Adipocyte (in vitro differentiated cells): ENCODE measurements around the gene HS6ST1.

Experiments
- DNase-seq: peaks from one replicate; pipeline ENCODE4 v3.0.0-alpha.2; 2015; ENCODE audit warnings: low read depth
- H3K27me3 ChIP-seq: replicated peaks from 2 replicates; pipeline ENCODE4 v1.7.0; 2013; ENCODE audit warnings: mild to moderate bottlenecking, low read length, moderate library complexity; ENCODE audit not compliant: control insufficient read depth, insufficient read depth
- H3K36me3 ChIP-seq: 2 replicates; pipeline ENCODE4 v1.7.0; 2013; ENCODE audit warnings: low read length, mild to moderate bottlenecking, moderate library complexity; ENCODE audit not compliant: control insufficient read depth, insufficient read depth, severe bottlenecking
- H3K4me1 ChIP-seq: 2 replicates; pipeline ENCODE4 v1.7.0; 2013; ENCODE audit warnings: mild to moderate bottlenecking, low read length, moderate library complexity; ENCODE audit not compliant: control insufficient read depth, insufficient read depth
- H3K4me3 ChIP-seq: 2 replicates; pipeline ENCODE4 v1.7.0; 2013; ENCODE audit warnings: mild to moderate bottlenecking, low read length, moderate library complexity
- H3K9ac ChIP-seq: 2 replicates; pipeline ENCODE4 v1.7.0; 2013; ENCODE audit warnings: mild to moderate bottlenecking, low read length, moderate library complexity
- H3K9me3 ChIP-seq: 2 replicates; pipeline ENCODE4 v1.7.0; 2013; ENCODE audit warnings: mild to moderate bottlenecking, low read length, moderate library complexity; ENCODE audit not compliant: control insufficient read depth

Gene HS6ST1

DNA sequence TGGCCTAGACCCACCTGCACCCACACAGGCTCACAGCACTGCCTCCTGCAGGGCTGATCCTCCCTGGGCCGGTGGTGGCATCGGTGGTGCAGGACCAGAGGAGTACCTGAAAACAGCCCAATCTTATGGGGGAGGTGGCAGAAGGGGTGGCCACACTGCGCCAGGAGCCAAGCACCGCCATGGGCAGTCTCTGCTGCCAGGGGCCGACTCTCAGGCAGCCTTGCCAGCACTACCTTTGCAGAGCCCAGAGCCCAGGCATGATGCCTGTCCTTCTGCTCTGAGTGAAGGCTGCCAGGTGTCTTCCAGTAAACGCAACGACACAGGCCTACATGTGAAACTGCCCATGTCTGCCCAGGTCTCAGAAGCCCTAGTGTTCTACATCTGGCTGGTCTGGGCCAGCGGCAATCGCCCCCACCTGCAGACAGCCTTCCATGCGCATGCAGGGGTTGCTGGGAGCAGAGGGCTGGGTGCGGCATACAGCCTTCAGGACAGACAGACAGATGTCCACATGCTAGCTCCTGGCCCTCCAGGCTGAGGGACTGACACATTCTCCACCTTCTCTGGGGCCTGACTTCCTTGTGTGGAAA, 6.8 kb downstream of the HS6ST1 start:
- no peak overlapping the region for H3K4me3 ChIP-seq
- H3K9ac ChIP-seq: no peak overlapping the region
- DNase-seq: no peak
- peaks cover 42% of the 10 kb centered on the region for H3K4me1 ChIP-seq
- peaks cover 11% of the 10 kb centered on the region for H3K36me3 ChIP-seq
- no peaks in the 10 kb centered on the region for H3K27me3 ChIP-seq
- H3K9me3 ChIP-seq: no peaks in the 10 kb centered on the region

DNA sequence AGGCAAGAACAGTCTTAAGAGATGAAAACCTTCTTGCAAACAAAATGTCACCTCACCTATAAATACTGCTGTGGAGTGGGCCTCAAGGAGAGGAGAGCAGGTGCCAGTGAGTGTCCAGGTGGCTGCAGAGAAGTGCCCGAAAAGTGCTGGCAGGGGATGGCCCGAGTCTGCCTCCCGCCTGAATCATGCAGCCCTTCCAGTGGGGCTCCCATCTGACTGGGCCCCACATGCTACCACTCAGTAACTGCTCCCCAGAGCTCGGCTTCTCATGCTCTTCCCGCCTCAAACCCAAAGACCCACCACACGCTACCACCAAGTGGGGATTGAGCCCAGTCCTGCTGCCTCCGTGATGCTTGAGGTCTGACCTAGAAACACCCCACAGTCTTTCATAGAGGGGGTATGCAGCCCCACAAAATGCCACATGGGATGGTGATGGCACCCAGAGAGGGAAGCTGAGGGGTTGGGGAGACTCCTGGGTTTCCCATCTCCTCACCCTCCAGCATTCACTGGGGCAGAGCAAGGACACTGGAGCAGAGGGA, 7.4 kb downstream of the HS6ST1 start:
- Histone ChIP-seq H3K9ac (no peak overlapping the region), H3K4me3 (no peak overlapping the region), H3K9me3 (no peaks in the 10 kb centered on the region), H3K4me1 (peaks cover 42% of the 10 kb centered on the region), H3K36me3 (peaks cover 11% of the 10 kb centered on the region), H3K27me3 (no peaks in the 10 kb centered on the region)
- no peak for DNase-seq

DNA sequence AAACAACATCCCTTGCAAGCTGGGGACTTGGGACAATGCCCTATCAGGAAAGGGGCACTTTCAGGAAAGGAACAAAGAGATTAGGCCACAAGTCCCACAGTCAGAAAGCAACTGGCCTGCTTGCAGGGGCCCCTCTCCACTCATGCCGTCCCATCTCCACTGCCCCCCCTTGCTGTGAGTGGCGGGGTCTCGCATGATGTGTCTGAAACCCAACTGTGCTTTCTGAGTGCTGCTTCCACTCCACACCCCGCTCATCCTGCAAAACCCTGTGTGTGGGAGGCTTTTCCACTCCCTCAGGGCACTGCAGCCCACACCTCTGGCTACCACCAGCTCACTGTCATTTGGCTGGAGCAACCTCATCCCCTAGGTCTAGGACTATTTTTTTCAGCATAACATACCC, 7.9 kb downstream of the HS6ST1 start:
- Histone ChIP-seq H3K9me3 (no peaks in the 10 kb centered on the region), H3K9ac (no peak overlapping the region), H3K4me3 (no peak overlapping the region), H3K36me3 (peaks cover 11% of the 10 kb centered on the region), H3K4me1 (peaks cover 42% of the 10 kb centered on the region), H3K27me3 (no peaks in the 10 kb centered on the region)
- DNase-seq: no peak

DNA sequence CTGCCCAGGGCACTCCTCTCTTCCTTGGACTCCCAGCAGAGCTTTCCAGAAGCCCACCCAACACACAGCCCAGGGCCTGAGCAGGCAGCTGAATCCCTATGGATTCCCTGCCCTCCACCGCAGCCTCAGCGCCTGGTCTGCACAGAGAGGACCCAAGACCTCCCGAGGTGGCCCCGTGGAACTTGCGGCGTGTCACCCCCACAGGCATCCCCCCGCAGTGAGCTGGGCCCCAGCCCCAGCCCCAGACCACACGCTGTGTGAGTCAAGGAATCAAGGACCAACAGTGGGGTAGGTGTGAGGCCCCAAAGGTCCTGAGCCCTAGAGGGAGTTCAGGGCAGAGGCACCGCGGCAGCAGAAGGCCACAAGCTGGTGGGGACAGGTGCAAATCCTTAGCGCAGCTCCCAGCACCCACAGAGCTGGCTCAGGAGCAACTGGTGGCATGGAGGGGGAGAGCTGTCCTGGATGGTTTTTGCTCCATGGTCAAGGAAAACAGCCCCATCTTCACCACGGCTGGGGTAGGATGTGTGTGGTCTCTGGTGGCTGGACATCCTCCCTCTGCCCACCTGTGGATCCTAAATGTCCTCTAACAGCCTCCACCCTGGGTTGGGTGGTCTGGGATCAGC, 8.5 kb downstream of the HS6ST1 start:
- no peak for DNase-seq
- Histone ChIP-seq H3K4me3 (no peak overlapping the region), H3K9ac (no peak overlapping the region), H3K9me3 (no peaks in the 10 kb centered on the region), H3K27me3 (no peaks in the 10 kb centered on the region), H3K36me3 (peaks cover 11% of the 10 kb centered on the region), H3K4me1 (peaks cover 42% of the 10 kb centered on the region)

DNA sequence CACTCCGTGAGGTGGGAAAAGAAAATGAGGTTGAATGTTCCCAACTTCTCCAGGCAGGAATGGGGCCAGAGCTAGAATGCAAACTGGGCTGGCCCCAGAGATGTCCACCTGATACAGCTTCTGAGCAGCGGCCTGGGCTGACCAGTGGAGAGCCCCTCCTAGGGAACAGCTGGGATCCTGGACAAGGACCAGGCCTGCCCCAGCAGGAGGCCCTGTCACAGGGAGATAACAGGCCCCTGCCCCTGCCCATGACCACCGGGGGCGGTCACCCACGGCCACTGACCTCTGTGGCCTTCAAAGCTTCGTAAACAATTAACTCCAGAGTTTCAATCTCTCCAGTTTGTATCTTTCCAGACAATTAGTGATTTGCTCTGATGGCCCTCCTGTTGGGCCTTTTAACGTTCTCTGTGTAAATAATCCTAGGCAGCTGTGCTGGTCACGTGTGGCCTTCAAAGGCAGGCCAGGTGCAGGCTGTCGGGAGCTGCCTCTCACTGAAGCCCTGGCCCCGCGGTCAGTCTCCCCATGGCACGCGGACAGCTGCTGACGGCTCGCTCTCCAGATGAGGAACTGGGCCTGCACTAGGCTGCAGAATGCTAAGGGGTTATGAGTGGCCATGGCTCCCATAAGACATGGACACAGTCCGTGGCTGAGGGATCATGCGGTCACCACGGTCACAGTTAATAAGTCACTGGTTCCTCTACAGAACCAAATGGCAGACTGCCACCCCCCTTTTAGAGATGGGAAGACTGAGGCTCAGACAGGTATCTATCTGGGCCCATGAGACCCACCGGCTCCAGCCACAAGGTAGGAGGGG, 9.2 kb downstream of the HS6ST1 start:
- Histone ChIP-seq H3K4me1 (peaks cover 41% of the 10 kb centered on the region), H3K4me3 (no peak overlapping the region), H3K9ac (no peak overlapping the region), H3K9me3 (no peaks in the 10 kb centered on the region), H3K27me3 (no peaks in the 10 kb centered on the region), H3K36me3 (peaks cover 7% of the 10 kb centered on the region)
- no peak for DNase-seq

DNA sequence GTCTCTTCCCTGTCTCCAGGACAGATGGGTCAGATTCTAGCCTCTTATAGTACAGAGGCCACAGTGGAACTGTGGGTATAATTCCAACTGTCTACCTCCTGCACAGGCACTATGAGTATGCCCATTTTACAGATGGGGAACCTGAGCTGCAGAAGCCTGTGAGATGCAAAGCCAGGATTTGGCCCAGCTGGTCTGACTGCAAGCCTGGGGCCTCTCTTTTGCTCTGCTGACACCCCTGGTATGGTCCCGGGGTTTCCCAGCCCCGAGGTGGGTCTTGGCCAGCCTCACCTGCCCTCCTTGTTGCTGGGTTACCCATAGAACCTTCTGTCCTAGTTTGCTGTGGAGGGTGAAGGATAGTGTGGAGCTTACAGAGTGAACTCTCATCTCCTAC, 9.8 kb downstream of the HS6ST1 start:
- H3K4me3 ChIP-seq: no peak overlapping the region
- no peak overlapping the region for H3K9ac ChIP-seq
- DNase-seq: no peak
- peaks cover 41% of the 10 kb centered on the region for H3K4me1 ChIP-seq
- no peaks in the 10 kb centered on the region for H3K9me3 ChIP-seq
- no peaks in the 10 kb centered on the region for H3K27me3 ChIP-seq
- peaks cover under 1% of the 10 kb centered on the region for H3K36me3 ChIP-seq

DNA sequence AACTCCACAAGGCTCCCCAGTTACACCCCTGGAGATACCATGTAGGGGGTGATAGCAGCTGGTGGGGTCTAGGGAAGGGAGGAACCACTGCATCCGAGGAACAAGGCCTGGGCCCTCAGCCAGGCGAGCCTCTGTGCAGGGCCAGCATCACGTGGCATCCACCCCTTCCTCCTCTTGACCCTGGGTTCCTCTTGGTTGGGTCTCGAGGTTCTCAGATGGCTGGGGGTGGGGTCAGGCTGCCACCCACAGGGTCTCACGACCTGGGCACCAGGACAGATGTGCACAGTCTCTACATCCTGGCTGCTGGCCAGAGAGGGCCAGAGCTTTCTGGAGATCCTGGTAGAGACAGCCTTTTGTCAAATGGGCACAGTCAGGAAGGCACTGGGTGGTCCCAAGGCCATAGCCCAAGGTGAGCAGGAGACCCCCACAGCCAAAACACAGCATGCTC, 10.4 kb downstream of the HS6ST1 start:
- Histone ChIP-seq H3K9ac (no peak overlapping the region), H3K4me1 (peaks cover 41% of the 10 kb centered on the region), H3K36me3 (no peaks in the 10 kb centered on the region), H3K9me3 (no peaks in the 10 kb centered on the region), H3K27me3 (no peaks in the 10 kb centered on the region), H3K4me3 (no peak overlapping the region)
- DNase-seq: no peak

DNA sequence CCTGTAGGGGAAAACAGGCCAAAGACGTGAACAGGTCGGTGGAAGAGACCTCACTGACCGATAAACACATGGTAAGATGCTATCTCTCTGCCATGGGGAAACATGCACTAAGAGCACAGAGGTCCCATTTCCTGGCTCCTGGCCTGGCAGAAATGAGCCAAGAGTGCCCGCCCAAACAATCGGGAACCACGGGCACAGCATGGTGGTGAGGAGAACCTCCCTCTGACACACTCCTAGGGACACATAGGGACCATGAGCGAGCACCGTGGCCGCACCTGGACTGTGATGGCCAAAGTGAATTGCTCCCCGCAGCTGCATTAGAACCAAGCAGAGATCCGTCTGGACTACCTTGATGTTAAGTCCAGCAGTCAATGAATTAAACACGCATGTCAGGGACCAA, 11.1 kb downstream of the HS6ST1 start:
- peaks cover 46% of the 10 kb centered on the region for H3K4me1 ChIP-seq
- no peak for DNase-seq
- no peak overlapping the region for H3K9ac ChIP-seq
- H3K27me3 ChIP-seq: no peaks in the 10 kb centered on the region
- no peaks in the 10 kb centered on the region for H3K36me3 ChIP-seq
- H3K9me3 ChIP-seq: no peaks in the 10 kb centered on the region
- H3K4me3 ChIP-seq: no peak overlapping the region

DNA sequence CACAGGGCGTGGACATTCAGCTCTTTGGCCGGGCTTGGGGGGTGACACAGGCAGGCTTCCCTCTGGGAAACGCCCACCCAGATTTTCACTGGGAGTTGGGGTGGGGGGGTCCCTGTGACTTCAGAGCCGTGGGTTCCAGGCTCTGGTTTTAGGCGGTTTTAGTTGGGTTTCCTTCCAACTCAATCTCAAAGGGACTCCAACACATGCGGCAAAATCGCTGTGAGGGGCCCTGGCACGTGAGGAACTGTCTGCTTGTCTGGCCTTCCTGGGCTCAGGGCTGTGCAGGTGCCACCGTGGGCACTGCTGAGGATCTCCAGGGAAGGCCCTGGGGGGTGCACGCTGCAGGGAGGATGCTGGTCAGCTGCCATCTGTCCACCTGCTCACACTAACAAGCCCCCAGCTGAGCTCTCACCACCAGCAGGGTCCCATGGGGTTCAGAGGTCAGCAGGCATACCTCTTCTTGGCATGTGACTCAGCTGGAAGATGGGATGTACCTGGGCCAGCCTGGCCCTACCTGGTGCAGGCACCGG, 11.7 kb downstream of the HS6ST1 start:
- Histone ChIP-seq H3K9ac (no peak overlapping the region), H3K4me1 (peaks cover 52% of the 10 kb centered on the region), H3K27me3 (no peaks in the 10 kb centered on the region), H3K9me3 (no peaks in the 10 kb centered on the region), H3K4me3 (no peak overlapping the region), H3K36me3 (no peaks in the 10 kb centered on the region)
- no peak for DNase-seq

DNA sequence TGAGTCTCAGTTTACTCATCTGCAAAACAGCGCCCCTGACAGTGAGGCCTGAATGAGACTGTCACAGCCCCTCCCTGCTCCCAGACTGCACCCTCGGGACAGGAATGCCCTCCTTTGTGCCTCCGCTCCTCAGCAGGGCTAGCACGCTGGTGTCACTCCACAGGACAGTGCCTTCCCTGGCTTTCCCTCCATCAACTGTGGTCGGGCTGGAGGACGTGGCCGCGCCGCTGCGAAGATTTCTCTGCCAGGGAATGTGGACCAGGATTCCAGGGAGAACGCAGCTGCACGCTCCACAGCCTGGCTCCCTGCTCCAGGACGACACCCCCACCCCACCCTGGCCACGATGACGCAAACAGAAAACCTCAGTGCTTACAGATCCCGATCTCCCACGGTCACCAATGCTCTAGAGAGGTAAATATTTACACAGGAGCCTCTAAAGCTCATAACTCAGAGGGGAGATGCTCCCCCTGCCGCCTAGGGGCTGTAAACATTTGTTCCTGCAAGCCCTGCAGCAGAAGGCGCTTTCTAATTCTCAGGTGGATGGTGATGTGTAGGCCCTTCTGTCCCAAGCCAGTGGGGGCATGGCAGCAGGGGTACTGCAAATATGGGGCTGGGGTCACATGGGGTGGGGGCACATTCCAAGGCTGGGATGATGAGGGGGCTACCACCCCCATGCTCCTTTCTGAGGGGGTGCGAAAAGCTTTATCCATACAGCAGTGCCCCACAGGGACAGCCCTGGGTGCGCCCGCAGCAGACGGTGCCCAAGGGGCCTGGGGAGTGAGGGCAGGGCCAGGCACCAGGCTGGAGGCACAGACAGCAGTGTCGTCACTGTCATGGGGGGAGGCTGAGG, 12.4 kb downstream of the HS6ST1 start:
- peak; percentile 69 for DNase-seq
- H3K9ac ChIP-seq: peak overlapping the region; percentile 83
- H3K27me3 ChIP-seq: no peaks in the 10 kb centered on the region
- H3K36me3 ChIP-seq: no peaks in the 10 kb centered on the region
- peak overlapping the region; percentile 39 for H3K4me3 ChIP-seq
- no peaks in the 10 kb centered on the region for H3K9me3 ChIP-seq
- H3K4me1 ChIP-seq: peaks cover 59% of the 10 kb centered on the region
